ENCODE measurements around the gene A4GALT. TPM values are rescaled to one million over a fixed set of nuclear protein-coding genes. Genes with fewer than 3 reads are reported as not detected.

Gene A4GALT
- total and polyA plus RNA-seq, 2 of the 13 experiments (the other 11 are each of a cell fraction or from before 2014, with no cell fraction given): 0.09 to 1.1 TPM

GRCh38 chr22:42661985-42662831 is 58.5 kb downstream of the A4GALT start (continued):
- peak; percentile 45; the same call in 1 of the 2 replicates for TF ChIP-seq UBTF (CRISPR knock-in tag; IDR thresholded peaks at IDR 0.05)
- TF ChIP-seq ZNF597 (CRISPR knock-in tag; IDR thresholded peaks at IDR 0.05): no peak
- no peak for TF ChIP-seq ZNF496 (CRISPR knock-in tag; IDR thresholded peaks at IDR 0.05; ENCODE audit: insufficient replicate concordance)
- no peak for TF ChIP-seq ZBTB38 (CRISPR knock-in tag; IDR thresholded peaks at IDR 0.05)
- no peak for TF ChIP-seq ZNF414 (CRISPR knock-in tag; IDR thresholded peaks at IDR 0.05)
- no peak for TF ChIP-seq THAP11 (CRISPR knock-in tag; IDR thresholded peaks at IDR 0.05)
- no peak for TF ChIP-seq DRAP1 (CRISPR knock-in tag; IDR thresholded peaks at IDR 0.05)
- no peak for TF ChIP-seq ETS1 (CRISPR knock-in tag; IDR thresholded peaks at IDR 0.05)
- no peak for TF ChIP-seq MZF1 (CRISPR knock-in tag; IDR thresholded peaks at IDR 0.05; ENCODE audit: borderline replicate concordance)
- TF ChIP-seq ZNF138 (CRISPR knock-in tag; IDR thresholded peaks at IDR 0.05; ENCODE audit: low read depth): no peak
- no peak for TF ChIP-seq FOXK1 (CRISPR knock-in tag; IDR thresholded peaks at IDR 0.05; ENCODE audit: borderline replicate concordance, low read depth)
- peak; percentile 72 for TF ChIP-seq ZNF777 (CRISPR knock-in tag; IDR thresholded peaks at IDR 0.05)
- TF ChIP-seq ZNF775 (CRISPR knock-in tag; IDR thresholded peaks at IDR 0.05; ENCODE audit: borderline replicate concordance): no peak
- peak; percentile 59; the same call in 1 of the 2 replicates for TF ChIP-seq ZNF713 (CRISPR knock-in tag; IDR thresholded peaks at IDR 0.05)
- TF ChIP-seq ZNF574 (CRISPR knock-in tag; IDR thresholded peaks at IDR 0.05): no peak

Measured in HepG2 (cell line).